Omental fat pad (tissue), 4 donors: ENCODE data around the gene PPP1R3D. TPM values are rescaled to one million over a fixed set of nuclear protein-coding genes. Genes with fewer than 3 reads are reported as not detected.
"Not testable (repeated sequence)": the region's sequence is repeated elsewhere in the genome, so short reads cannot be mapped to it uniquely, and the experiment has no call there.

Experiments
- ATAC-seq: fragments of 150-250 bp; one replicate; pipeline ENCODE4 v1.9.1; 2016; ENCODE audit warnings: mild to moderate bottlenecking, moderate library complexity; ENCODE audit not compliant: low FRiP score
- DNase-seq: peaks from one replicate; pipeline ENCODE4 v3.0.0-alpha.2; 2019; ENCODE audit warnings: low spot score
- total RNA-seq, 4 donors: library from RNA; depleted of rRNA; stranded (reverse); fragments of >200 nt; gene quantifications; one replicate each; pipeline ENCODE4 v1.1.0, GENCODE V29; 2016
- TF ChIP-seq, protein P1 (sequence below), 3 donors: fragments of 450-650 bp; IDR thresholded peaks; one replicate each; pipeline ENCODE4 v1.5.1; 2016 to 2017; ENCODE audit warnings: antibody characterized with exemption in 3 of 3, mild to moderate bottlenecking in 3 of 3, moderate library complexity in 2 of 3

Gene PPP1R3D
- total RNA-seq, 4 donors from 2014 or later, result 3.5 to 16.7 (median 6.0) TPM

DNA sequence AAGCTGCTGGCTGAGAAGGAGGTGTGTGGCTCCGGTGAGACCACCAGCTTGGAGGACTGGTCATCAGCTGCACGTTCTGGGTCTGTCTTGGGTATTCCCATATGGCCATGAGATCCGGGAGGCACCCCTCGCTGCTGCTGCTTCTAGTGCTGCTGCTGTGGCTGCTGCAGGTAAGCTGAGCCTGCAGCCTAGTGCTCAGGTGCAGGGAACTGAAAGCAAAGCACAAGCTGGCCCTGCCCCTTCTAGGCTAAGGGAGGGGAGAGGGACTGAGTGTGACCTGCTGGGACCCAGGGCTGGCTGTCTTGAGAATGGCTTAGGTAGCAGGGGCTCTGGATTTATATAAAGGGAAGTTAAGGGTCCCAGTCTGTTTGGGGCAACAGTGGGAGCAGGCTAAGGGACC, 18.5 kb upstream of the PPP1R3D start:
- ATAC-seq (no peak), DNase-seq (no peak)
- TF ChIP-seq, protein P1, sequence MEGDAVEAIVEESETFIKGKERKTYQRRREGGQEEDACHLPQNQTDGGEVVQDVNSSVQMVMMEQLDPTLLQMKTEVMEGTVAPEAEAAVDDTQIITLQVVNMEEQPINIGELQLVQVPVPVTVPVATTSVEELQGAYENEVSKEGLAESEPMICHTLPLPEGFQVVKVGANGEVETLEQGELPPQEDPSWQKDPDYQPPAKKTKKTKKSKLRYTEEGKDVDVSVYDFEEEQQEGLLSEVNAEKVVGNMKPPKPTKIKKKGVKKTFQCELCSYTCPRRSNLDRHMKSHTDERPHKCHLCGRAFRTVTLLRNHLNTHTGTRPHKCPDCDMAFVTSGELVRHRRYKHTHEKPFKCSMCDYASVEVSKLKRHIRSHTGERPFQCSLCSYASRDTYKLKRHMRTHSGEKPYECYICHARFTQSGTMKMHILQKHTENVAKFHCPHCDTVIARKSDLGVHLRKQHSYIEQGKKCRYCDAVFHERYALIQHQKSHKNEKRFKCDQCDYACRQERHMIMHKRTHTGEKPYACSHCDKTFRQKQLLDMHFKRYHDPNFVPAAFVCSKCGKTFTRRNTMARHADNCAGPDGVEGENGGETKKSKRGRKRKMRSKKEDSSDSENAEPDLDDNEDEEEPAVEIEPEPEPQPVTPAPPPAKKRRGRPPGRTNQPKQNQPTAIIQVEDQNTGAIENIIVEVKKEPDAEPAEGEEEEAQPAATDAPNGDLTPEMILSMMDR (IDR thresholded peaks at IDR 0.05), result no peak

DNA sequence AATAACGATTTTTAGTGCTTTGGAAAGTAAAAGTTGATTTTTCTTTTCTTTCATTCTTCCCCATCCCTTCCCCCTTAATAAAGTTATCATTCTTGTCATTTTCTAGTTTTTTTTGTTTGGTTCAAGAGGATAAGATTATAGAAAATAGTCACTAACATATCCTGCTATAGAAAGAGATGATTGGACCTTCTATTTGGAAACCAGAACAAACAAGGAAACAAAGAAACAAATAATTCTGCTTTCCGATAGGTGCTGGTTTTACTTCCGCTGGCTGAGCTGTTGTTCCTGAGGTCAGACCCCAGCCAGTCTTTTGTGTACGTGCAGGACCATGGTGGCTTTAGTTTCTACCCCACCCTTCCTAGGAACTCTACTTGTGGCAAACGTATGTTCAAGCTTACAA, 18.0 kb upstream of the PPP1R3D start, which contains the start of gene CDH26:
Gene CDH26 (plus strand): TSS at position 301 of the 400 bp plus-strand sequence. CDS start 304 bp downstream, outside the sequence.
- TF ChIP-seq, protein P1 (IDR thresholded peaks at IDR 0.05), result no peak
- DNase-seq, result no peak
- ATAC-seq, result no peak

DNA sequence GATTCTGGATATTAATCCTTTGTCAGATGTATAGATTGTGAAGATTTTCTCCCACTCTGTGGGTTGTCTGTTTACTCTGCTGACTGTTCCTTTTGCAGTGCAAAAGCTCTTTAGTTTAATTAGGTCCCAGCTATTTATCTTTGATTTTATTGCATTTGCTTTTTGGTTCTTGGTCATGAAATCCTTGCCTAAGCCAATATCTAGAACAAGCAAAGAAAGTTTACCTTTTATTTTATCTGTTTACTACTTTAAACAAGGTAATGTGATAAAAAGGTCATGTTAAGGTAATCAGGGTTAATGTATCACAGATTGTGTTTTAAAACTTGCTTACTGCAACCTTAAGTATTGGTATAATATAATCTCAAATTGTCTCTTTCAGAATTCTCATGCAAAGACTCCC, 17.5 kb upstream of the PPP1R3D start:
- not testable (repeated sequence) for ATAC-seq, DNase-seq

DNA sequence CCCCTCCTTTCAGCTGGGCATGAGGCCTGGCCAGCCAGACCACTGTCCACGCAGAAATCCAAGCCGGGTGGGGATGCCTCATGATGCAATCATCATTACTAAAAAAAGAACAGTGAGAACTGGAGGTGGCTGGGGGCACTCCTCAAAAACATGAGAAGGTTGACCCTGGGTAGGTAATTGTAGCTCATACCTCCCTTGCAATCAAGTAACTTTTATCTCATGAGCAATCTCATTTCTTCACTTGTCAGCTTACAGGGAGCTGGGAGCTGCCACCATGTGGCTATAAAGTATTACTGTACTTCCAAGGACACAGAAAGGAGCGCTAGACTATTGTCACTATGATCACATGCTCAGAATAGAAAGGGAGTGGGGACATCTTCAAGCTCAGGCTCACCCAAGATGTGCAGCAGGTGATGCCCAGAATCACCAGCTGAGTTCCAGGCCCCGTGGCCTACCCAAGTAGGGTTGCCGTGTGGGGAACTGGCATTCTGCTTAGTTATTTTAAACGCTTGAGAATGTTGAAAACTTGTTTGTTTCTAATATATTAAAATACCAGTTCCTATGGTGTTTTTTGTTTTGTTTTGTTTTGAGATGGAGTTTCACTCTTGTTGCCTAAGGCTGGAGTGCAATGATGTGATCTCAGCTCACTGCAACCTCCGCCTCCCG, 15.2 kb upstream of the PPP1R3D start:
- TF ChIP-seq, protein P1 (IDR thresholded peaks at IDR 0.05), result no peak
- DNase-seq (no peak), ATAC-seq (no peak)

DNA sequence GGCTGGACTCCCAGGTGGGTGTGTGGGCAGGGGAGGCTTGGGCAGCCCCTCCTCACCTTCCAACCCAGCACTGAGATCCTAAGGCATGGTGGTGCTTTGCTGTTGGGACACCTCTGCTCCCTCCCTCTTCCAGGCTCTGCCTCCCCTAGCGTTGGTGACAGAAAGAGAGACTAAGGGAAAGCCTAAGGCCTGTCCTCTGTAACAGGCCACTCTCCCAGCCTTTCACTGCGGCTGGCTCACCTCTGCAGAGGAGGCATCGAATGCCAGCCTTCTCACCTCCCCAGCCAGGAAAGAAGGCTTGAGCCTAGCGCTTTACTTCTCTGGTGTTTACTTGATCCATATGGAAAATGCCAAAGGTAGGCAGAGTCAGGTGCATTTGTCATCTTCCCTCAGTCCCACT, 14.6 kb upstream of the PPP1R3D start:
- TF ChIP-seq, protein P1 (IDR thresholded peaks at IDR 0.05), result no peak
- ATAC-seq (no peak), DNase-seq (no peak)

DNA sequence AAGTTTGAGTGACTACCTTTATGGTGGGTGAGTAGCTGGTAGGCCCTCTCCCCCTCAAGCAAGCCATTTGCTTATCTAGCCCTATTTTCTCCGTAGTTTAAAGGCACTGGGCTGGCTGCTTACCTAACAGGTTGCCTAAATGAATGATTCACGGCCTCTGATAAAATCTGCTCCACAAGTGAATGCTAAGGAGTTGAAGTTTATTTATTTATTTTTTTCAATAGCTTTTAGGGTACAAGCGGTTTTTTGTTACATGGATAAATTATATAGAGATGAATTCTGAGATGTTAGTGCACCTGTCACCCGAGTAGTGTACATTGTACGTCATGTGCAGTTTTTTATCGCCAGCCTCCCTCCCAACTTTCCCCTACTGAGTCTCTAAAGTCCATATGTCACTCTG, 9.8 kb upstream of the PPP1R3D start:
- DNase-seq, result no peak
- ATAC-seq, result no peak
- TF ChIP-seq, protein P1 (IDR thresholded peaks at IDR 0.05), result no peak

DNA sequence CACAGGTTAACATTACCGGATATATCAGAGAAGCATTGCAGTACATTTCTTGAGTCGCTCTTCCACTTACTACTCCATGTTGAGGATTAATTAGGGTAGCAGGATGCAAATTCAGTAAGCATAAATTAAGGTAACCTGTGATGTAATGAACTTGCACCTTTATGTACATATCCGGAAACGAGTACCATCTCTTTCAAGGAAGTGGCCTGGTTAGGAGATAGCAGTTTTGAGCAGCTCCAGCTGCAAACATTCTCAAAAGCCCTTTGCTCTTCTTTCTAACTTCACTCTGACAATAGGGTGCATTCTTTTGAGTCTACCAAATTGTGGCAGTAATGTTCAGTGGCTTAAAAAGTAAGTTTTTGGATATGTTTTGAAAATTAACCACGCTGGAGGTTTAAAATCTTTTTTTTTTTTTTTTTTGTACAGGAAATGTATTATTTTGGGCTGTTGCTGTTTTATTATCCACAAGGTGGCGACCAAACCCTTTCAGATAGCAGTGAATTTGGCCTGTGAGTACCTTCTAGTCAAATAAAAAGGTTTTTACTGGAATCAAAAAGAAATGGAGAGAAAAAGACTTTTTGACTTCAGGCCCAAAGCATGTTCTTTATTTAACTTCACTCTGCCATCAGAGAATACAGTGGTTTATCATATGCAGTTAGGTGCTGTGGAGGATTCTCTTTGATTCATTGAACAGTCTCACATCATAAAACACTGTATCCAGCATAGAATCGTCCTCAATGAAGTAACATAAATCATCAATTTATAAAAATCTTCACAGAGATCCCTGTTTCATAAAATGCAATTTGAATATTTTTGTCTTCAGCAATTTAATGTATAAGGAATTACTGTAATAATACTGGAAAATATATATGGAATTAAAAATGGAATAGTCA, 9.0 kb upstream of the PPP1R3D start:
- ATAC-seq, result no peak
- TF ChIP-seq, protein P1 (IDR thresholded peaks at IDR 0.05), result no peak
- no peak for DNase-seq
